ENCODE results near the gene ADAR. TPM values are rescaled to one million over a fixed set of nuclear protein-coding genes. Genes with fewer than 3 reads are reported as not detected.

Gene ADAR
- total RNA-seq, 1 donor from 2014 or later = 128 TPM

GRCh38 chr1:154557248-154557938 is 50.6 kb downstream of the ADAR start:
- Histone ChIP-seq H4K20me1 (ENCODE audit: low read depth) (peaks cover 32% of the 10 kb centered on the region), H3K9ac (peak overlapping the region; percentile 86), H3K27ac (no peak overlapping the region), H3K4me2 (peak overlapping the region; percentile 100), H2AFZ (replicated peaks) (no peak overlapping the region), H3K36me3 (peaks cover 16% of the 10 kb centered on the region), H3K27me3 (no peaks in the 10 kb centered on the region), H3K9me3 (ENCODE audit: low read depth) (no peaks in the 10 kb centered on the region), H3K4me3 (peak overlapping the region; percentile 100), H3F3A (ENCODE audit: low read depth) (peaks cover 12% of the 10 kb centered on the region), H3K4me1 (peaks cover 14% of the 10 kb centered on the region), H3K79me2 (ENCODE audit: low read depth) (peaks cover 33% of the 10 kb centered on the region)
- no peaks in the 10 kb centered on the region for H3K9me3 Mint-ChIP-seq
- peaks cover 23% of the 10 kb centered on the region for H3K36me3 Mint-ChIP-seq
- peaks cover 42% of the 10 kb centered on the region for H3K4me1 Mint-ChIP-seq
- no peak for TF ChIP-seq EZH2 (IDR thresholded peaks at IDR 0.05)
- no peak for TF ChIP-seq EZH2phosphoT487 (IDR thresholded peaks at IDR 0.05)
- no peak for TF ChIP-seq CTCF (IDR thresholded peaks at IDR 0.05)
- peak overlapping the region; percentile 95 for H3K27ac Mint-ChIP-seq
- peaks cover 4% of the 10 kb centered on the region for H3K27me3 Mint-ChIP-seq (ENCODE audit: insufficient read depth, low read depth)
- H3K4me3 Mint-ChIP-seq = peak overlapping the region; percentile 94
- DNase-seq (ENCODE audit: low spot score) = no peak

- H3K36me3 Mint-ChIP-seq = peaks cover 26% of the 10 kb centered on the region
- Histone ChIP-seq H4K20me1 (ENCODE audit: low read depth) (peaks cover 32% of the 10 kb centered on the region), H3K27ac (no peak overlapping the region), H3K4me3 (peak overlapping the region; percentile 100), H3K4me2 (peak overlapping the region; percentile 100), H3K36me3 (peaks cover 16% of the 10 kb centered on the region), H3K9ac (no peak overlapping the region), H3K27me3 (no peaks in the 10 kb centered on the region), H3K79me2 (ENCODE audit: low read depth) (peaks cover 33% of the 10 kb centered on the region), H3K9me3 (ENCODE audit: low read depth) (no peaks in the 10 kb centered on the region), H3K4me1 (peaks cover 14% of the 10 kb centered on the region), H3F3A (ENCODE audit: low read depth) (peaks cover 12% of the 10 kb centered on the region), H2AFZ (replicated peaks) (no peak overlapping the region)
- peak overlapping the region; percentile 94 for H3K4me3 Mint-ChIP-seq
- peaks cover 4% of the 10 kb centered on the region for H3K27me3 Mint-ChIP-seq (ENCODE audit: insufficient read depth, low read depth)
- no peaks in the 10 kb centered on the region for H3K9me3 Mint-ChIP-seq
- TF ChIP-seq EZH2phosphoT487 (IDR thresholded peaks at IDR 0.05) (no peak), CTCF (IDR thresholded peaks at IDR 0.05) (no peak), EZH2 (IDR thresholded peaks at IDR 0.05) (no peak)
- DNase-seq (ENCODE audit: low spot score) = peak; percentile 66
- peaks cover 38% of the 10 kb centered on the region for H3K4me1 Mint-ChIP-seq
- no peak overlapping the region for H3K27ac Mint-ChIP-seq
Measured at GRCh38 chr1:154556422-154556821, 51.6 kb downstream of the ADAR start.

GRCh38 chr1:154553056-154554030 is 54.6 kb downstream of the ADAR start:
- peaks cover 21% of the 10 kb centered on the region for H3K4me1 Mint-ChIP-seq
- no peaks in the 10 kb centered on the region for H3K27me3 ChIP-seq
- peaks cover 43% of the 10 kb centered on the region for H4K20me1 ChIP-seq (ENCODE audit: low read depth)
- no peak overlapping the region for H3K9ac ChIP-seq
- peaks cover 14% of the 10 kb centered on the region for H3K4me1 ChIP-seq
- no peak overlapping the region for H3K4me3 Mint-ChIP-seq
- no peaks in the 10 kb centered on the region for H3K9me3 Mint-ChIP-seq
- H2AFZ ChIP-seq (replicated peaks) = no peak overlapping the region
- H3K27ac ChIP-seq = no peak overlapping the region
- no peaks in the 10 kb centered on the region for H3F3A ChIP-seq (ENCODE audit: low read depth)
- no peak overlapping the region for H3K27ac Mint-ChIP-seq
- H3K79me2 ChIP-seq (ENCODE audit: low read depth) = peaks cover 33% of the 10 kb centered on the region
- no peak for DNase-seq (ENCODE audit: low spot score)
- peaks cover 16% of the 10 kb centered on the region for H3K36me3 ChIP-seq
- H3K9me3 ChIP-seq (ENCODE audit: low read depth) = no peaks in the 10 kb centered on the region
- no peaks in the 10 kb centered on the region for H3K27me3 Mint-ChIP-seq (ENCODE audit: insufficient read depth, low read depth)
- H3K4me3 ChIP-seq = no peak overlapping the region
- H3K36me3 Mint-ChIP-seq = peaks cover 38% of the 10 kb centered on the region
- no peak overlapping the region for H3K4me2 ChIP-seq
- TF ChIP-seq CTCF (IDR thresholded peaks at IDR 0.05) (no peak), EZH2 (IDR thresholded peaks at IDR 0.05) (no peak), EZH2phosphoT487 (IDR thresholded peaks at IDR 0.05) (no peak)
